Right atrium auricular region (tissue), 2 donors: ENCODE measurements around the gene DAPK1. TPM values are rescaled to one million over a fixed set of nuclear protein-coding genes. Genes with fewer than 3 reads are reported as not detected.
A peak's percentile ranks its signal among the peaks of the same experiment; 100 is the strongest.

Experiments
- DNase-seq: peaks from one replicate; pipeline ENCODE4 v3.0.0-alpha.2; 2019; ENCODE audit warnings: low spot score
- H3K27ac ChIP-seq, 2 donors: fragments of 200-600 bp; sonication (generic); 1 replicate in 1 of 2; 2 replicates in 1 of 2; pipeline ENCODE4 v1.5.1; 2016 to 2019
- H3K27me3 ChIP-seq, 2 donors: fragments of 200-600 bp; sonication (generic); one replicate each; pipeline versions ENCODE4 v1.5.1 to v1.6.0; 2017 to 2019
- H3K36me3 ChIP-seq: fragments of 200-600 bp; sonication (generic); one replicate; pipeline ENCODE4 v1.5.1; 2016
- H3K4me1 ChIP-seq, 2 donors: fragments of 200-600 bp; sonication (generic); one replicate each; pipeline versions ENCODE4 v1.5.1 to v1.6.0; 2017 to 2019
- H3K4me3 ChIP-seq, 2 donors: fragments of 200-600 bp; sonication (generic); 1 replicate in 1 of 2; 2 replicates in 1 of 2; pipeline ENCODE4 v1.5.1; 2017 to 2019; ENCODE audit warnings: mild to moderate bottlenecking in 1 of 2, moderate library complexity in 1 of 2
- H3K9me3 ChIP-seq, 2 donors: fragments of 200-600 bp; sonication (generic); one replicate each; pipeline ENCODE4 v1.5.1; 2019
- total RNA-seq, 2 donors: library from RNA; depleted of rRNA; stranded (reverse); fragments of >200 nt; gene quantifications; one replicate each; pipeline ENCODE4 v1.1.0, GENCODE V29; 2016
- TF ChIP-seq, protein P1 (sequence below), 2 donors: fragments of 200-600 bp; sonication (generic); IDR thresholded peaks; one replicate each; pipeline ENCODE4 v1.5.1; 2019; ENCODE audit warnings: antibody characterized with exemption in 2 of 2

Gene DAPK1
- total RNA-seq, 2 donors from 2014 or later: 10.1 to 23.0 TPM

GRCh38 chr9:87678650-87679355 lies 181.1 kb downstream of the DAPK1 start:
- Histone ChIP-seq H3K36me3 (no peaks in the 10 kb centered on the region), H3K27me3 (no peaks in the 10 kb centered on the region), H3K9me3 (no peaks in the 10 kb centered on the region), H3K4me1 (peaks cover 0 to 12% of the 10 kb centered on the region in 2 donors), H3K4me3 (no peak overlapping the region), H3K27ac (no peak overlapping the region)
- TF ChIP-seq, protein P1, sequence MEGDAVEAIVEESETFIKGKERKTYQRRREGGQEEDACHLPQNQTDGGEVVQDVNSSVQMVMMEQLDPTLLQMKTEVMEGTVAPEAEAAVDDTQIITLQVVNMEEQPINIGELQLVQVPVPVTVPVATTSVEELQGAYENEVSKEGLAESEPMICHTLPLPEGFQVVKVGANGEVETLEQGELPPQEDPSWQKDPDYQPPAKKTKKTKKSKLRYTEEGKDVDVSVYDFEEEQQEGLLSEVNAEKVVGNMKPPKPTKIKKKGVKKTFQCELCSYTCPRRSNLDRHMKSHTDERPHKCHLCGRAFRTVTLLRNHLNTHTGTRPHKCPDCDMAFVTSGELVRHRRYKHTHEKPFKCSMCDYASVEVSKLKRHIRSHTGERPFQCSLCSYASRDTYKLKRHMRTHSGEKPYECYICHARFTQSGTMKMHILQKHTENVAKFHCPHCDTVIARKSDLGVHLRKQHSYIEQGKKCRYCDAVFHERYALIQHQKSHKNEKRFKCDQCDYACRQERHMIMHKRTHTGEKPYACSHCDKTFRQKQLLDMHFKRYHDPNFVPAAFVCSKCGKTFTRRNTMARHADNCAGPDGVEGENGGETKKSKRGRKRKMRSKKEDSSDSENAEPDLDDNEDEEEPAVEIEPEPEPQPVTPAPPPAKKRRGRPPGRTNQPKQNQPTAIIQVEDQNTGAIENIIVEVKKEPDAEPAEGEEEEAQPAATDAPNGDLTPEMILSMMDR (IDR thresholded peaks at IDR 0.05): peak; percentile 83 to 85
- peak; percentile 74 for DNase-seq

GRCh38 chr9:87681271-87682061 lies 183.8 kb downstream of the DAPK1 start:
- peak; percentile 40 for DNase-seq
- no peak overlapping the region for H3K4me3 ChIP-seq
- peaks cover 0 to 12% of the 10 kb centered on the region in 2 donors for H3K4me1 ChIP-seq
- H3K27me3 ChIP-seq: no peaks in the 10 kb centered on the region
- no peak overlapping the region for H3K27ac ChIP-seq
- no peaks in the 10 kb centered on the region for H3K9me3 ChIP-seq
- TF ChIP-seq, protein P1 (IDR thresholded peaks at IDR 0.05): no peak
- no peaks in the 10 kb centered on the region for H3K36me3 ChIP-seq

DNA sequence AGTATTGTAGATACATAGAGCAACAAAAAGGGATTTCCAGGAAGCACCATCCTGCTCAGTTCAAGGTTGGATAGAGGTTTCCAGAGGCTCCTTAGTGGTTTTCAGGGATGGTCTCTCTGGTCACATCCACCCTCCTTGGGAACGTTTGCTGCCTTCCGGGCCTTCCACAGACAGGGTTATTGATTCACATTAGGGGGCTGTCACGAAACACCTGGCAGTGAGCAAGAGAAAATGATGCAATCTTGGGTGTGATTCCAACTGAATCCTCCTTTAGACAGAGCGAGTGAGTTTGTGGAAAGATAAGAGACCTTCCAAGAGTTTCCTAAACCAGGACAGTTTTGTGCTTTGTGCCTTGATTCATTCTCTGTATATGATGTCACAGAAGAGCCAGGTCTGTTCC lies 184.4 kb downstream of the DAPK1 start:
- H3K27me3 ChIP-seq: no peaks in the 10 kb centered on the region
- H3K36me3 ChIP-seq: no peaks in the 10 kb centered on the region
- TF ChIP-seq, protein P1 (IDR thresholded peaks at IDR 0.05): no peak
- peak; percentile 36 for DNase-seq
- no peak overlapping the region for H3K4me3 ChIP-seq
- H3K27ac ChIP-seq: no peak overlapping the region
- no peaks in the 10 kb centered on the region for H3K9me3 ChIP-seq
- H3K4me1 ChIP-seq: peaks cover 0 to 6% of the 10 kb centered on the region in 2 donors

GRCh38 chr9:87682618-87683017 lies 185.0 kb downstream of the DAPK1 start:
- TF ChIP-seq, protein P1 (IDR thresholded peaks at IDR 0.05): no peak
- peak; percentile 28 for DNase-seq
- Histone ChIP-seq H3K4me3 (no peak overlapping the region), H3K27ac (no peak overlapping the region), H3K9me3 (no peaks in the 10 kb centered on the region), H3K4me1 (peaks cover 0 to under 1% of the 10 kb centered on the region in 2 donors), H3K36me3 (no peaks in the 10 kb centered on the region), H3K27me3 (no peaks in the 10 kb centered on the region)

- H3K27me3 ChIP-seq: no peaks in the 10 kb centered on the region
- no peaks in the 10 kb centered on the region for H3K4me1 ChIP-seq
- H3K27ac ChIP-seq: no peak overlapping the region
- H3K4me3 ChIP-seq: no peak overlapping the region
- peak; percentile 55 for DNase-seq
- TF ChIP-seq, protein P1 (IDR thresholded peaks at IDR 0.05): no peak
- no peaks in the 10 kb centered on the region for H3K36me3 ChIP-seq
- no peaks in the 10 kb centered on the region for H3K9me3 ChIP-seq
Measured at GRCh38 chr9:87683751-87684626, 186.3 kb downstream of the DAPK1 start.
